Epithelial cell of esophagus (primary cell): ENCODE measurements around the gene RBBP7.
A peak's percentile ranks its signal among the peaks of the same experiment; 100 is the strongest.

Experiments
- DNase-seq: peaks from one replicate; pipeline ENCODE4 v3.0.0; 2010; ENCODE audit warnings: low read depth
- H3K4me3 ChIP-seq: 2 replicates; pipeline ENCODE4 v1.5.1; 2011; ENCODE audit warnings: mild to moderate bottlenecking, low read length, control low read depth
- CTCF ChIP-seq: IDR thresholded peaks from 2 replicates; pipeline ENCODE4 v1.5.1; 2011; ENCODE audit warnings: low read depth, mild to moderate bottlenecking, low read length, control low read depth, inconsistent platforms; ENCODE audit not compliant: insufficient read depth; ENCODE audit errors: missing control alignments

The RBBP7 gene

GRCh38 chrX:16839852-16840460 is 30.2 kb downstream of the RBBP7 start:
- no peak overlapping the region for H3K4me3 ChIP-seq
- DNase-seq, result peak; percentile 86
- TF ChIP-seq CTCF, result no peak

- DNase-seq, result no peak
- no peak overlapping the region for H3K4me3 ChIP-seq
- no peak for TF ChIP-seq CTCF
These were observed 30.8 kb downstream of the RBBP7 start for GRCh38 chrX:16839219-16839851.

GRCh38 chrX:16838202-16839066 is 31.7 kb downstream of the RBBP7 start:
- DNase-seq, result peak; percentile 57
- TF ChIP-seq CTCF, result no peak
- no peak overlapping the region for H3K4me3 ChIP-seq

- peak; percentile 57 for DNase-seq
- no peak overlapping the region for H3K4me3 ChIP-seq
- TF ChIP-seq CTCF, result peak; percentile 52
These were observed 33.8 kb downstream of the RBBP7 start for GRCh38 chrX:16836371-16836770.

- TF ChIP-seq CTCF, result no peak
These were observed 35.4 kb downstream of the RBBP7 start for GRCh38 chrX:16834806-16835205.

GRCh38 chrX:16832301-16832700 is 37.9 kb downstream of the RBBP7 start:
- DNase-seq, result no peak
- TF ChIP-seq CTCF, result no peak
- H3K4me3 ChIP-seq, result no peak overlapping the region

More at GRCh38 chrX:16834806-16835205, 35.4 kb downstream of the RBBP7 start:
- no peak overlapping the region for H3K4me3 ChIP-seq
- DNase-seq, result no peak
